GM10248 (cell line): Measurements from ENCODE around the gene FAM50A.

ENCODE experiments used
- CTCF ChIA-PET: fragments of 300-600 bp; sonication (Branson Sonifier 250); formaldehyde crosslinking; extraction: SDS; loops from one replicate; lab custom pipeline; 2021; ENCODE audit warnings: antibody characterized with exemption; lab: Yijun Ruan, JAX
- POLR2A ChIA-PET: fragments of 350-650 bp; sonication (Branson Sonifier 250); formaldehyde crosslinking; extraction: SDS; loops from one replicate; lab custom pipeline; 2020; ENCODE audit warnings: antibody characterized with exemption; lab: Yijun Ruan, JAX
- DNase-seq: peaks from one replicate; pipeline ENCODE4 v3.0.0; 2012; ENCODE audit errors: extremely low spot score
- TF ChIP-seq, protein P1 (sequence below): IDR thresholded peaks from 2 replicates; pipeline ENCODE4 v1.5.1; 2012; ENCODE audit warnings: mild to moderate bottlenecking, low read depth; ENCODE audit errors: extremely low read depth, missing control alignments, control extremely low read depth

Gene FAM50A

GRCh38 chrX:154478728-154479622 is 35.0 kb downstream of the FAM50A start, which contains the start of gene LAGE3:
LAGE3 (minus strand) TSS chrX:154479281; CDS start chrX:154478915, 366 bp downstream.
- TF ChIP-seq, protein P1, sequence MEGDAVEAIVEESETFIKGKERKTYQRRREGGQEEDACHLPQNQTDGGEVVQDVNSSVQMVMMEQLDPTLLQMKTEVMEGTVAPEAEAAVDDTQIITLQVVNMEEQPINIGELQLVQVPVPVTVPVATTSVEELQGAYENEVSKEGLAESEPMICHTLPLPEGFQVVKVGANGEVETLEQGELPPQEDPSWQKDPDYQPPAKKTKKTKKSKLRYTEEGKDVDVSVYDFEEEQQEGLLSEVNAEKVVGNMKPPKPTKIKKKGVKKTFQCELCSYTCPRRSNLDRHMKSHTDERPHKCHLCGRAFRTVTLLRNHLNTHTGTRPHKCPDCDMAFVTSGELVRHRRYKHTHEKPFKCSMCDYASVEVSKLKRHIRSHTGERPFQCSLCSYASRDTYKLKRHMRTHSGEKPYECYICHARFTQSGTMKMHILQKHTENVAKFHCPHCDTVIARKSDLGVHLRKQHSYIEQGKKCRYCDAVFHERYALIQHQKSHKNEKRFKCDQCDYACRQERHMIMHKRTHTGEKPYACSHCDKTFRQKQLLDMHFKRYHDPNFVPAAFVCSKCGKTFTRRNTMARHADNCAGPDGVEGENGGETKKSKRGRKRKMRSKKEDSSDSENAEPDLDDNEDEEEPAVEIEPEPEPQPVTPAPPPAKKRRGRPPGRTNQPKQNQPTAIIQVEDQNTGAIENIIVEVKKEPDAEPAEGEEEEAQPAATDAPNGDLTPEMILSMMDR, result no peak
- ChIA-PET POLR2A (interaction anchor here (0.6 to 1.0 kb wide), 3 partner anchors 10 to 33 kb away, joined by 3 to 5 read pairs (median 3); partner anchors contain the start of gene SLC10A3), CTCF (no interaction called here)
- DNase-seq, result peak; percentile 91

DNA sequence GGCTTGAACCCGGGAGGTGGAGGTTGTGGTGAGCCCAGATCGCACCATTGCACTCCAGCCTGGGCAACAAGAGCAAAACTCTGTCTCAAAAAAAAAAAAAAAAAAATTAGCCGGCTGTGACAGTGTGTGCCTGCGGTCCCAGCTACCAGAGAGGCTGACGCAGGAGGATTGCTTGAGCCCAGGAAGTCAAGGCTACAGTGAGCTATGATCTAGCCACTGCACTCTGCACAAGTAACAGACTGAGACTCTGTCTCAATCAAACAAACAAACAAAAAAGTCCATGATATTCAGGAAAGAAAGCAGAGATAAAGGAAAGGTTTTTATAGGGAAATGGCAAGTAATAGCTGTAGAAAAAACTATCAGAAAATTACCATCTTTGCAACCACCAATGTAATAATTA is 37.3 kb downstream of the FAM50A start:
- TF ChIP-seq, protein P1, result no peak
- CTCF ChIA-PET, result interaction anchor here (0.7 to 1.5 kb wide), 3 partner anchors 19 to 53 kb away, joined by 3 read pairs; no protein-coding TSS in a partner anchor
- POLR2A ChIA-PET, result no interaction called here

GRCh38 chrX:154481911-154482601 is 38.1 kb downstream of the FAM50A start:
- CTCF ChIA-PET, result no interaction called here
- POLR2A ChIA-PET, result interaction anchor here (0.7 kb wide), 1 partner anchor 16 kb away, joined by 3 read pairs; no protein-coding TSS in a partner anchor
- TF ChIP-seq, protein P1, result no peak
- DNase-seq, result no peak

More for the DNA sequence above, 37.3 kb downstream of the FAM50A start:
- no peak for DNase-seq

DNA sequence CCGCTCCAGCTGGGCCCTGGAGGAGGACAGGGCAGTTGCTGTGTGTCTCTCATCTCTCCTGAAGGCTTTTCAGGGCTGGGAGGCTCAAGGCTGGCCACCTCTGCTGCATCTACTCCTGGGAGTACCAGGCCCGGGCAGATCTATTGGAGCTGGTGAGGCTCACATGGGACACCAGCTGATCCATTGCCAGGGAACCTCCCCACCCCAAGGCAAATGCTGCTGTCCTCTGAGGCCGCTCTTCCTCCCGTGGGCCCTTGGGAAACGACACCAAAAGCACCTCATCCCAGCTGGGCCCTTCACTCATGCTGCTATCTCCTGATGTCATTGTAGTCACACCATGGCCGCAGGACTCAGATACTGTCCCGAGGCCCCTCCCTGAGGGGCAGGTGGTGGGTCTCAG is 38.8 kb downstream of the FAM50A start:
- POLR2A ChIA-PET, result no interaction called here
- CTCF ChIA-PET, result no interaction called here
- no peak for DNase-seq
- TF ChIP-seq, protein P1, result no peak

GRCh38 chrX:154483325-154483724 is 39.4 kb downstream of the FAM50A start:
- POLR2A ChIA-PET, result no interaction called here
- no peak for DNase-seq
- TF ChIP-seq, protein P1, result no peak
- CTCF ChIA-PET, result interaction anchor here (1.3 kb wide), 1 partner anchor 29 kb away, joined by 4 read pairs; no protein-coding TSS in a partner anchor
